ENCODE measurements around the gene KDR.

Gene KDR

GRCh38 chr4:55099816-55100215 is 25.6 kb downstream of the KDR start:
- no peaks in the 10 kb centered on the region for H3K4me1 Mint-ChIP-seq
- H3K4me3 Mint-ChIP-seq, result no peak overlapping the region
- no peaks in the 10 kb centered on the region for H3K9me3 Mint-ChIP-seq
- ATAC-seq (no peak), DNase-seq (ENCODE audit: low spot score in 2 of 2) (no peak)
- no peaks in the 10 kb centered on the region for H3K36me3 Mint-ChIP-seq
- H3K27ac Mint-ChIP-seq, result no peak overlapping the region

- H3K4me1 Mint-ChIP-seq, result no peaks in the 10 kb centered on the region
- no peaks in the 10 kb centered on the region for H3K36me3 Mint-ChIP-seq
- H3K9me3 Mint-ChIP-seq, result no peaks in the 10 kb centered on the region
- DNase-seq (ENCODE audit: low spot score in 2 of 2) (no peak), ATAC-seq (no peak)
- no peak overlapping the region for H3K4me3 Mint-ChIP-seq
- H3K27ac Mint-ChIP-seq, result no peak overlapping the region
Observed at GRCh38 chr4:55098456-55099204, 26.8 kb downstream of the KDR start.

GRCh38 chr4:55096619-55097018 is 28.8 kb downstream of the KDR start:
- no peak overlapping the region for H3K27ac Mint-ChIP-seq
- H3K4me1 Mint-ChIP-seq, result no peaks in the 10 kb centered on the region
- H3K9me3 Mint-ChIP-seq, result peaks cover 2% of the 10 kb centered on the region
- ATAC-seq (no peak), DNase-seq (ENCODE audit: low spot score in 2 of 2) (no peak)
- H3K4me3 Mint-ChIP-seq, result no peak overlapping the region
- no peaks in the 10 kb centered on the region for H3K36me3 Mint-ChIP-seq

- Mint-ChIP-seq H3K9me3 (peaks cover 2% of the 10 kb centered on the region), H3K4me3 (no peak overlapping the region), H3K4me1 (no peaks in the 10 kb centered on the region), H3K36me3 (no peaks in the 10 kb centered on the region), H3K27ac (no peak overlapping the region)
- peak; percentile 71 for ATAC-seq
- no peak for DNase-seq (ENCODE audit: low spot score in 2 of 2)
Observed at GRCh38 chr4:55096045-55096444, 29.4 kb downstream of the KDR start.

- DNase-seq (ENCODE audit: low spot score in 2 of 2) (no peak), ATAC-seq (no peak)
- Mint-ChIP-seq H3K4me1 (no peaks in the 10 kb centered on the region), H3K27ac (no peak overlapping the region), H3K36me3 (no peaks in the 10 kb centered on the region), H3K9me3 (peaks cover 2% of the 10 kb centered on the region), H3K4me3 (no peak overlapping the region)
Observed at GRCh38 chr4:55092504-55092903, 32.9 kb downstream of the KDR start.

GRCh38 chr4:55089916-55090315 is 35.5 kb downstream of the KDR start:
- no peak overlapping the region for H3K4me3 Mint-ChIP-seq
- no peaks in the 10 kb centered on the region for H3K4me1 Mint-ChIP-seq
- no peak overlapping the region for H3K27ac Mint-ChIP-seq
- peaks cover 2% of the 10 kb centered on the region for H3K9me3 Mint-ChIP-seq
- ATAC-seq, result no peak
- no peak for DNase-seq (ENCODE audit: low spot score in 2 of 2)
- H3K36me3 Mint-ChIP-seq, result no peaks in the 10 kb centered on the region

GRCh38 chr4:55087913-55088260 is 37.5 kb downstream of the KDR start:
- Mint-ChIP-seq H3K4me3 (no peak overlapping the region), H3K9me3 (peaks cover 2% of the 10 kb centered on the region), H3K4me1 (no peaks in the 10 kb centered on the region), H3K27ac (no peak overlapping the region), H3K36me3 (no peaks in the 10 kb centered on the region)
- no peak for DNase-seq (ENCODE audit: low spot score in 2 of 2)
- no peak for ATAC-seq

GRCh38 chr4:55087009-55087912 is 38.1 kb downstream of the KDR start:
- no peak for DNase-seq (ENCODE audit: low spot score in 2 of 2)
- ATAC-seq, result no peak
- Mint-ChIP-seq H3K36me3 (no peaks in the 10 kb centered on the region), H3K4me3 (no peak overlapping the region), H3K27ac (no peak overlapping the region), H3K4me1 (no peaks in the 10 kb centered on the region), H3K9me3 (peaks cover 2% of the 10 kb centered on the region)

GRCh38 chr4:55086578-55086977 is 38.8 kb downstream of the KDR start:
- DNase-seq (ENCODE audit: low spot score in 2 of 2), result no peak
- Mint-ChIP-seq H3K27ac (no peak overlapping the region), H3K4me3 (no peak overlapping the region), H3K9me3 (no peaks in the 10 kb centered on the region), H3K4me1 (no peaks in the 10 kb centered on the region), H3K36me3 (no peaks in the 10 kb centered on the region)
- ATAC-seq, result no peak

GRCh38 chr4:55083735-55084134 is 41.7 kb downstream of the KDR start:
- no peaks in the 10 kb centered on the region for H3K4me1 Mint-ChIP-seq
- H3K9me3 Mint-ChIP-seq, result no peaks in the 10 kb centered on the region
- H3K36me3 Mint-ChIP-seq, result no peaks in the 10 kb centered on the region
- ATAC-seq (no peak), DNase-seq (ENCODE audit: low spot score in 2 of 2) (no peak)
- no peak overlapping the region for H3K27ac Mint-ChIP-seq
- no peak overlapping the region for H3K4me3 Mint-ChIP-seq

GRCh38 chr4:55082756-55083155 is 42.6 kb downstream of the KDR start:
- Mint-ChIP-seq H3K27ac (no peak overlapping the region), H3K9me3 (no peaks in the 10 kb centered on the region), H3K4me3 (no peak overlapping the region), H3K36me3 (no peaks in the 10 kb centered on the region), H3K4me1 (no peaks in the 10 kb centered on the region)
- no peak for ATAC-seq
- no peak for DNase-seq (ENCODE audit: low spot score in 2 of 2)

- no peaks in the 10 kb centered on the region for H3K9me3 Mint-ChIP-seq
- ATAC-seq, result no peak
- H3K27ac Mint-ChIP-seq, result no peak overlapping the region
- H3K4me1 Mint-ChIP-seq, result peaks cover 9% of the 10 kb centered on the region
- H3K36me3 Mint-ChIP-seq, result no peaks in the 10 kb centered on the region
- no peak for DNase-seq (ENCODE audit: low spot score in 2 of 2)
- H3K4me3 Mint-ChIP-seq, result no peak overlapping the region
Observed at GRCh38 chr4:55080174-55080865, 45.1 kb downstream of the KDR start.

GRCh38 chr4:55079451-55080173 is 45.8 kb downstream of the KDR start:
- Mint-ChIP-seq H3K27ac (no peak overlapping the region), H3K36me3 (no peaks in the 10 kb centered on the region), H3K9me3 (no peaks in the 10 kb centered on the region), H3K4me1 (peaks cover 9% of the 10 kb centered on the region), H3K4me3 (no peak overlapping the region)
- no peak for DNase-seq (ENCODE audit: low spot score in 2 of 2)
- no peak for ATAC-seq

GRCh38 chr4:55078987-55079386 is 46.4 kb downstream of the KDR start:
- Mint-ChIP-seq H3K36me3 (no peaks in the 10 kb centered on the region), H3K27ac (no peak overlapping the region), H3K9me3 (no peaks in the 10 kb centered on the region), H3K4me1 (peaks cover 9% of the 10 kb centered on the region), H3K4me3 (no peak overlapping the region)
- no peak for DNase-seq (ENCODE audit: low spot score in 2 of 2)
- ATAC-seq, result no peak

GRCh38 chr4:55077577-55077976 is 47.8 kb downstream of the KDR start:
- Mint-ChIP-seq H3K9me3 (no peaks in the 10 kb centered on the region), H3K4me1 (peaks cover 9% of the 10 kb centered on the region), H3K36me3 (no peaks in the 10 kb centered on the region), H3K27ac (no peak overlapping the region), H3K4me3 (no peak overlapping the region)
- DNase-seq (ENCODE audit: low spot score in 2 of 2), result no peak
- no peak for ATAC-seq

Measured in stimulated activated effector memory CD8-positive, alpha-beta T cell treated with anti-CD3 and anti-CD28 coated beads, Interleukin-12 subunit alpha, Interleukin-12 subunit beta, amount 100 ng/mL, for 72 hours (primary cell).